Esophagus muscularis mucosa (tissue), 4 donors: ENCODE results near the gene ZNF8. TPM values are rescaled to one million over a fixed set of nuclear protein-coding genes. Genes with fewer than 3 reads are reported as not detected.
"Not testable (repeated sequence)": the region's sequence is repeated elsewhere in the genome, so short reads cannot be mapped to it uniquely, and the experiment has no call there.

Experiments used
- DNase-seq: peaks from one replicate; pipeline ENCODE4 v3.0.0-alpha.2; 2017; ENCODE audit errors: extremely low spot score
- H3K27ac ChIP-seq, 4 donors: fragments of 200-600 bp; sonication (generic); replicated peaks in 1 of 4; 1 replicate in 3 of 4; 2 replicates in 1 of 4; pipeline ENCODE4 v1.5.1; 2016 to 2019; ENCODE audit warnings: mild to moderate bottlenecking in 1 of 4
- H3K27me3 ChIP-seq, 4 donors: fragments of 200-600 bp; sonication (generic); one replicate each; pipeline versions ENCODE4 v1.5.1 to v1.6.0; 2016 to 2019
- H3K36me3 ChIP-seq, 4 donors: fragments of 200-600 bp; sonication (generic); one replicate each; pipeline ENCODE4 v1.5.1; 2016 to 2019
- H3K4me1 ChIP-seq, 4 donors: fragments of 200-600 bp; sonication (generic); one replicate each; pipeline ENCODE4 v1.5.1; 2016 to 2019
- H3K4me3 ChIP-seq, 4 donors: fragments of 200-600 bp; sonication (generic); 1 replicate in 2 of 4; 2 replicates in 2 of 4; pipeline ENCODE4 v1.5.1; 2016 to 2019; ENCODE audit warnings: mild to moderate bottlenecking in 4 of 4, moderate library complexity in 1 of 4
- H3K9me3 ChIP-seq, 4 donors: fragments of 200-600 bp; sonication (generic); 1 replicate in 3 of 4; 2 replicates in 1 of 4; pipeline ENCODE4 v1.5.1; 2016 to 2019
- EP300 ChIP-seq: sonication (generic); formaldehyde crosslinking; IDR thresholded peaks from one replicate; pipeline ENCODE4 v1.6.1; 2017; ENCODE audit warnings: antibody characterized with exemption
- POLR2A ChIP-seq: fragments of 450-650 bp; IDR thresholded peaks from one replicate; pipeline ENCODE4 v1.6.1; 2017; ENCODE audit warnings: antibody characterized with exemption, moderate library complexity, mild to moderate bottlenecking, low read depth
- POLR2AphosphoS5 ChIP-seq, 2 donors: sonication (generic); formaldehyde crosslinking; IDR thresholded peaks; one replicate each; pipeline ENCODE4 v1.6.1; 2017; ENCODE audit warnings: antibody characterized with exemption in 2 of 2
- WGBS: methylation state at CpG from one replicate; pipeline ENCODE4 v1.1.5; 2018; 5-methylcytosine and 5-hydroxymethylcytosine counted together
- intact Hi-C: fragments of 100-400 bp; cut with DNase I; formaldehyde crosslinking; loops from one replicate; pipeline ENCODE4 v1.15.1; 2023
- total RNA-seq, 4 donors: library from RNA; depleted of rRNA; stranded (reverse); fragments of >200 nt; gene quantifications; one replicate each; pipeline versions ENCODE4 v1.1.0 to v1.2.1, GENCODE V29; 2016
- TF ChIP-seq, protein P1 (sequence below), 3 experiments: fragments of 200-600 bp in 2 of 3; fragments of 450-650 bp in 1 of 3; sonication (generic) in 2 of 3; IDR thresholded peaks; one replicate each; pipeline ENCODE4 v1.5.1; 2017 to 2019; ENCODE audit warnings: antibody characterized with exemption in 3 of 3, mild to moderate bottlenecking in 2 of 3, moderate library complexity in 1 of 3

Gene ZNF8
- total RNA-seq, 4 donors from 2014 or later, result 8.1 to 12.3 (median 10.3) TPM

DNA sequence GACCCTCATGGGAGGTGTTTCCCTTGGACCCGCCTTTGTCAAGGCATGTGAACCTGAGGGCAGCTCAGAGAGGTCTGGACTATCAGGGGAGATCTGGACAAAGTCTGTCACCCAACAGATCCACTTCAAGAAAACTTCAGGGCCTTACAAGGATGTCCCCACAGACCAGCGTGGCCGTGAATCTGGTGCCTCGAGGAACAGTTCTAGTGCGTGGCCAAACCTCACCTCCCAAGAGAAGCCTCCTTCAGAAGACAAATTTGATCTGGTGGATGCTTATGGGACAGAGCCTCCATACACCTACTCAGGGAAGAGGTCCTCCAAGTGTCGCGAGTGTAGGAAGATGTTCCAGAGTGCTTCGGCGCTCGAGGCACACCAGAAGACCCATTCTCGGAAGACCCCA is 59.6 kb downstream of the ZNF8 start:
- Histone ChIP-seq H3K27ac (no peak overlapping the region), H3K4me3 (no peak overlapping the region), H3K36me3 (peaks cover 33 to 71% (median 56%) of the 10 kb centered on the region in 4 donors), H3K4me1 (no peaks in the 10 kb centered on the region), H3K27me3 (no peaks in the 10 kb centered on the region), H3K9me3 (peaks cover 0 to 3% (median 0%) of the 10 kb centered on the region in 4 donors)
- TF ChIP-seq EP300 (no peak), POLR2A (no peak), POLR2AphosphoS5 (IDR thresholded peaks at IDR 0.05) (no peak)
- TF ChIP-seq, protein P1, sequence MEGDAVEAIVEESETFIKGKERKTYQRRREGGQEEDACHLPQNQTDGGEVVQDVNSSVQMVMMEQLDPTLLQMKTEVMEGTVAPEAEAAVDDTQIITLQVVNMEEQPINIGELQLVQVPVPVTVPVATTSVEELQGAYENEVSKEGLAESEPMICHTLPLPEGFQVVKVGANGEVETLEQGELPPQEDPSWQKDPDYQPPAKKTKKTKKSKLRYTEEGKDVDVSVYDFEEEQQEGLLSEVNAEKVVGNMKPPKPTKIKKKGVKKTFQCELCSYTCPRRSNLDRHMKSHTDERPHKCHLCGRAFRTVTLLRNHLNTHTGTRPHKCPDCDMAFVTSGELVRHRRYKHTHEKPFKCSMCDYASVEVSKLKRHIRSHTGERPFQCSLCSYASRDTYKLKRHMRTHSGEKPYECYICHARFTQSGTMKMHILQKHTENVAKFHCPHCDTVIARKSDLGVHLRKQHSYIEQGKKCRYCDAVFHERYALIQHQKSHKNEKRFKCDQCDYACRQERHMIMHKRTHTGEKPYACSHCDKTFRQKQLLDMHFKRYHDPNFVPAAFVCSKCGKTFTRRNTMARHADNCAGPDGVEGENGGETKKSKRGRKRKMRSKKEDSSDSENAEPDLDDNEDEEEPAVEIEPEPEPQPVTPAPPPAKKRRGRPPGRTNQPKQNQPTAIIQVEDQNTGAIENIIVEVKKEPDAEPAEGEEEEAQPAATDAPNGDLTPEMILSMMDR (IDR thresholded peaks at IDR 0.05), result no peak
- DNase-seq, result no peak
- intact Hi-C loops, result no loop called here
- WGBS, result 97% methylated on average over 10 of the region's 11 CpGs

DNA sequence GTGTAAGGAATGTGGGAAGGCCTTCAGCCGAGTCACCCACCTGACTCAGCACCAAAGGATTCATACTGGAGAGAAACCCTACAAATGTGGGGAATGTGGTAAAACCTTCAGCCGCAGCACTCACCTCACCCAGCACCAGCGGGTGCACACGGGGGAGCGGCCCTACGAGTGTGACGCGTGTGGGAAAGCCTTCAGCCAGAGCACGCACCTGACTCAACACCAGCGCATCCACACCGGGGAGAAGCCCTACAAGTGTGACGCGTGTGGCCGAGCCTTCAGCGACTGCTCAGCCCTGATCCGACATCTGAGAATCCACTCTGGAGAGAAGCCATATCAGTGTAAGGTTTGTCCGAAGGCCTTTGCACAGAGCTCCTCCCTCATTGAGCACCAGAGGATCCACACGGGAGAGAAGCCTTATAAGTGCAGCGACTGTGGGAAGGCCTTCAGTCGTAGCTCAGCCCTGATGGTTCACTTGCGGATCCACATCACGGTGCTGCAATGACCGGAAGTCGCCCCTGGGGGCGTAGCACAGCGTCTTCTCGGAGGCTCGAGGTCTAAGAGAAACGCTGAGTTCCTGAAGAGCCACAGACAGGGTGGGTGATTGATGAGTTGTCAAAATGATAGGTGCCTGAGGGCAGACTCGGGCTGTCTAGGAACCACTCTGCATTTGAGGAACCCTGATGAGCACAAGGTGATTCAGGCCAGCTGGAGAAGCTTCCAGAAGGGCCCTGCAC is 60.2 kb downstream of the ZNF8 start:
- H3K4me3 ChIP-seq, result no peak overlapping the region
- H3K4me1 ChIP-seq, result no peaks in the 10 kb centered on the region
- peaks cover 0 to 3% (median 0%) of the 10 kb centered on the region in 4 donors for H3K9me3 ChIP-seq
- H3K27me3 ChIP-seq, result peaks cover 0 to 6% (median 0%) of the 10 kb centered on the region in 4 donors
- no peak for DNase-seq
- 76% methylated on average over 17 of the region's 30 CpGs for WGBS
- no peak overlapping the region for H3K27ac ChIP-seq
- intact Hi-C loops, result no loop called here
- TF ChIP-seq, protein P1 (IDR thresholded peaks at IDR 0.05), result no peak
- no peak for TF ChIP-seq POLR2AphosphoS5 (IDR thresholded peaks at IDR 0.05)
- H3K36me3 ChIP-seq, result peaks cover 33 to 71% (median 56%) of the 10 kb centered on the region in 4 donors

DNA sequence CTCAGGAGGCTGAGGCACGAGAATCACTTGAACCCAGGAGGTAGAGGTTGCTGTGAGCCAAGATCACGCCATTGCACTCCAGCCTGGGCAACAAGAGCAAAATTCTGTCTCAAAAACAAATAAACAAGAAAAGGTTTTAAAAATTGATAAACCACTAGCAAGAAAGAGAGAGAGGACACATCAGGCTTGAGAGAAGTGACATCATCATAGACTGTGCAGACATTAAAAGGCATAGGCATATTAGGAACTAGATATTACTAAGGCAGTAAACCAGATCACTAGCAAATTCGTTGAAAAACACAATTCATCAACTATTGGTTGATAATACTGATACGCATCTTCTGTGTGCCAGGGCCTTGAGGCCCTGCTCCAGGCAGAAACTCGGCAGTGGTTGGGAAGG is 66.8 kb downstream of the ZNF8 start:
- DNase-seq, result no peak
- peaks cover 0 to 17% (median 1%) of the 10 kb centered on the region in 4 donors for H3K36me3 ChIP-seq
- H3K4me1 ChIP-seq, result peaks cover 6 to 26% (median 15%) of the 10 kb centered on the region in 4 donors
- WGBS, result 82% methylated on average over 5 of the region's 5 CpGs
- H3K9me3 ChIP-seq, result no peaks in the 10 kb centered on the region
- peaks cover 0 to 70% (median 23%) of the 10 kb centered on the region in 4 donors for H3K27me3 ChIP-seq
- H3K4me3 ChIP-seq, result no peak overlapping the region
- intact Hi-C loops, result no loop called here
- TF ChIP-seq EP300 (no peak), POLR2A (no peak), POLR2AphosphoS5 (IDR thresholded peaks at IDR 0.05) (no peak)
- TF ChIP-seq, protein P1 (IDR thresholded peaks at IDR 0.05), result no peak
- no peak overlapping the region for H3K27ac ChIP-seq

DNA sequence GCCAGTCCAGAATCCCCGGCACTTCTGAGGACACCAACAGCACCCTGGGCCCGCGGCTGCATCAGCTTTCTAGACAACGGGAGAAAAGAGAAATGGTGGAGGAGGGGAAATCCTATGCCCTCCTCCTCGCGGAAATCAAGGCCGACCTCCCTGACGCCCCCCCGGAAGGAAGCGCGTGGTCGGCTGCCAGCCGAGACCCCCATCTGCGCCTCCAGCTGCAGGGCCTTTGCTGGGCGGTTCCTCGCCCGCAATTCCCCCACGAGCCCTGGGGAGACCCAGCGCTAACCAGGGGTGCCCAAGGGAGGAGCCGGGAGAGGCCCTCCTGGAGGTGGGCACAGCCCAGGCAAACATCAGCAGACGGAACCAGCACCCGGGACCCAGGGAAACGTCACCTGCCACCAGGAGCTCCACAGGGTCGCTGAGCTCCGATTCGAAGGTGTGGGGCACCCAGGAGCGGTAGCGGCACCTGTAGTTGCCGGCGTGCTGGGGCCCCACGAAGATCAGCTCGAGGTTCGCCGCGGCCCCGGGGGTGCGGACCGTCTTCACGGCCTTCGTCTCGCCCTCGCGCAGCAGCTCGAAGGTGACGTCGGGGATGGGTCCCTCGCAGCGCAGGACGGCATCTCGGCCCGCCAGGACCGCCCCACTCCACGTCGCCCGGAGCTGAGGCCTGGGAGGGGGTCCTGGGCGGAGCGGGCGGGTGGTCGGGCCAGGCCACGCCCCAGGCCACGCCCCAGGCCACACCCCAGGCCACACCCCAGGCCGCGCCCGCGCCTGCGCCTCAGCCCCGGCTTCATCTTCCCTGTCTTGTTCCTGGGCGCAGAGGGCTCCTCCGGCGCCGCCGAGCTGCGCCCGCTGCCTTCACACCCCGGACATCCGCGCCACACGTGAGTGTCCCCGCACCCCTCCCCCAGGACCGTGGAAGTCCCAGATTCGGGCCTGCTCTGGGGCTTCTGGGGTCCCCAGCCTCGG is 68.5 kb downstream of the ZNF8 start:
- 3% methylated on average over 23 of the region's 82 CpGs for WGBS
- H3K9me3 ChIP-seq, result no peaks in the 10 kb centered on the region
- peak overlapping the region; percentile 35 to 74 (median 66) for H3K27ac ChIP-seq
- intact Hi-C loops, result no loop called here
- TF ChIP-seq EP300 (no peak), POLR2AphosphoS5 (IDR thresholded peaks at IDR 0.05) (peak; percentile 18 to 60)
- DNase-seq, result no peak
- peaks cover 0 to 6% (median 0%) of the 10 kb centered on the region in 4 donors for H3K36me3 ChIP-seq
- peak overlapping the region; percentile 51 to 64 (median 52) for H3K4me3 ChIP-seq
- peaks cover 9 to 31% (median 20%) of the 10 kb centered on the region in 4 donors for H3K4me1 ChIP-seq
- H3K27me3 ChIP-seq, result peaks cover 0 to 87% (median 32%) of the 10 kb centered on the region in 4 donors

DNA sequence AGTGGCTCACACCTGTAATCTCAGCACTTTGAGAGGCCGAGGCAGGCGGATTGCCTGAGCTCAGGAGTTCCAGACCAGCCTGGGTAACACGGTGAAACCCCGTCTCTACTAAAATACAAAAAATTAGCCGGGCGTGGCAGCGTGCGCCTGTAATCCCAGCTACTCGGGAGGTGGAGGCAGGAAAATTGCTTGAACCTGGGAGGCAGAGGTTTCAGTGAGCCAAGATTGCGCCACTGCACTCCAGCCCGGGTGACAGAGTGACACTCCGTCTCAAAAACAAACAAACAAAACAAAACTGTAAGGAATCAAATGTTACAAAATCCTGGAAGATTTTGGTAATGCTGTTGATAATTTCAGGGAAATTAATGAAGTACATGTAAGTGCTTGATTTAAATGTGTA is 69.3 kb downstream of the ZNF8 start:
- DNase-seq, H3K9me3 ChIP-seq, intact Hi-C loops, H3K36me3 ChIP-seq: not testable (repeated sequence)
- WGBS, result 34% methylated on average over 12 of the region's 12 CpGs
- Histone ChIP-seq H3K4me1 (peaks cover 9 to 31% (median 20%) of the 10 kb centered on the region in 4 donors), H3K4me3 (peak overlapping the region; percentile 51 to 64 (median 52)), H3K27ac (peak overlapping the region in 3 of 4 donors; percentile 35 to 74 (median 70)), H3K27me3 (peaks cover 0 to 95% (median 36%) of the 10 kb centered on the region in 4 donors)
